ENCODE data around the gene CA7. TPM values are rescaled to one million over a fixed set of nuclear protein-coding genes. Genes with fewer than 3 reads are reported as not detected.
"Not testable (repeated sequence)": the region's sequence is repeated elsewhere in the genome, so short reads cannot be mapped to it uniquely, and the experiment has no call there.

CA7 gene
- total and polyA plus RNA-seq, 4 donors = 0.30 to 0.86 (median 0.49) TPM

GRCh38 chr16:66891360-66891759 lies 47.1 kb downstream of the CA7 start:
- 42% methylated on average over 2 of the region's 4 CpGs for WGBS (ENCODE audit: insufficient coverage)

GRCh38 chr16:66891797-66892196 lies 47.6 kb downstream of the CA7 start:
- H3K4me3 ChIP-seq (ENCODE audit: low read depth, low read length) = no peak overlapping the region
- no CpG with 5 or more reads among the region's 6 CpGs for WGBS (ENCODE audit: insufficient coverage)
- H3K4me1 ChIP-seq (ENCODE audit: control insufficient read depth, insufficient read depth, low read length) = peaks cover 15% of the 10 kb centered on the region
- no peak for DNase-seq (ENCODE audit: low read depth in 4 of 6, low spot score in 6 of 6)
- H3K9me3 ChIP-seq (ENCODE audit: control insufficient read depth, insufficient read depth, low read length) = no peaks in the 10 kb centered on the region
- H3K27ac ChIP-seq (ENCODE audit: low read depth, low read length) = no peak overlapping the region
- H3K27me3 ChIP-seq (ENCODE audit: control insufficient read depth, insufficient read depth, low read length) = no peaks in the 10 kb centered on the region
- H3K36me3 ChIP-seq (ENCODE audit: control insufficient read depth, insufficient read depth, low read length) = peaks cover 3% of the 10 kb centered on the region

More at GRCh38 chr16:66891360-66891759, 47.1 kb downstream of the CA7 start:
- Histone ChIP-seq H3K9me3 (ENCODE audit: control insufficient read depth, insufficient read depth, low read length) (no peaks in the 10 kb centered on the region), H3K4me1 (ENCODE audit: control insufficient read depth, insufficient read depth, low read length) (peaks cover 15% of the 10 kb centered on the region), H3K36me3 (ENCODE audit: control insufficient read depth, insufficient read depth, low read length) (peaks cover 7% of the 10 kb centered on the region), H3K27me3 (ENCODE audit: control insufficient read depth, insufficient read depth, low read length) (no peaks in the 10 kb centered on the region), H3K4me3 (ENCODE audit: low read depth, low read length) (no peak overlapping the region), H3K27ac (ENCODE audit: low read depth, low read length) (no peak overlapping the region)
- no peak for DNase-seq (ENCODE audit: low read depth in 4 of 6, low spot score in 6 of 6)

GRCh38 chr16:66894055-66894454 lies 49.8 kb downstream of the CA7 start:
- Histone ChIP-seq H3K27me3 (ENCODE audit: control insufficient read depth, insufficient read depth, low read length) (no peaks in the 10 kb centered on the region), H3K9me3 (ENCODE audit: control insufficient read depth, insufficient read depth, low read length) (no peaks in the 10 kb centered on the region), H3K36me3 (ENCODE audit: control insufficient read depth, insufficient read depth, low read length) (peaks cover 2% of the 10 kb centered on the region), H3K4me1 (ENCODE audit: control insufficient read depth, insufficient read depth, low read length) (peaks cover 15% of the 10 kb centered on the region), H3K4me3 (ENCODE audit: low read depth, low read length) (no peak overlapping the region), H3K27ac (ENCODE audit: low read depth, low read length) (no peak overlapping the region)
- WGBS (ENCODE audit: insufficient coverage) = 86% methylated on average over 2 of the region's 2 CpGs
- no peak for DNase-seq (ENCODE audit: low read depth in 4 of 6, low spot score in 6 of 6)

- Histone ChIP-seq H3K27ac (ENCODE audit: low read depth, low read length) (no peak overlapping the region), H3K27me3 (ENCODE audit: control insufficient read depth, insufficient read depth, low read length) (no peaks in the 10 kb centered on the region), H3K9me3 (ENCODE audit: control insufficient read depth, insufficient read depth, low read length) (no peaks in the 10 kb centered on the region), H3K36me3 (ENCODE audit: control insufficient read depth, insufficient read depth, low read length) (peaks cover 2% of the 10 kb centered on the region), H3K4me3 (ENCODE audit: low read depth, low read length) (no peak overlapping the region), H3K4me1 (ENCODE audit: control insufficient read depth, insufficient read depth, low read length) (peaks cover 24% of the 10 kb centered on the region)
- 42% methylated on average over 11 of the region's 11 CpGs for WGBS (ENCODE audit: insufficient coverage)
- peak in 5 of 6 donors; percentile 60 to 91 (median 68) for DNase-seq (ENCODE audit: low read depth in 4 of 6, low spot score in 6 of 6)
These were observed 50.9 kb downstream of the CA7 start for GRCh38 chr16:66894948-66895688.

- no peak overlapping the region for H3K27ac ChIP-seq (ENCODE audit: low read depth, low read length)
- peaks cover 28% of the 10 kb centered on the region for H3K4me1 ChIP-seq (ENCODE audit: control insufficient read depth, insufficient read depth, low read length)
- H3K27me3 ChIP-seq (ENCODE audit: control insufficient read depth, insufficient read depth, low read length) = no peaks in the 10 kb centered on the region
- 92% methylated on average over 5 of the region's 5 CpGs for WGBS (ENCODE audit: insufficient coverage)
- no peak for DNase-seq (ENCODE audit: low read depth in 4 of 6, low spot score in 6 of 6)
- no peaks in the 10 kb centered on the region for H3K9me3 ChIP-seq (ENCODE audit: control insufficient read depth, insufficient read depth, low read length)
- H3K36me3 ChIP-seq (ENCODE audit: control insufficient read depth, insufficient read depth, low read length) = peaks cover 2% of the 10 kb centered on the region
- H3K4me3 ChIP-seq (ENCODE audit: low read depth, low read length) = no peak overlapping the region
These were observed 51.4 kb downstream of the CA7 start for GRCh38 chr16:66895689-66895979.

- 98% methylated on average over 3 of the region's 3 CpGs for WGBS (ENCODE audit: insufficient coverage)
- peaks cover 32% of the 10 kb centered on the region for H3K4me1 ChIP-seq (ENCODE audit: control insufficient read depth, insufficient read depth, low read length)
- H3K36me3 ChIP-seq (ENCODE audit: control insufficient read depth, insufficient read depth, low read length) = peaks cover 2% of the 10 kb centered on the region
These were observed 51.8 kb downstream of the CA7 start for GRCh38 chr16:66895999-66896398.

GRCh38 chr16:66896682-66897081 lies 52.5 kb downstream of the CA7 start:
- not testable (repeated sequence) for H3K36me3 ChIP-seq (ENCODE audit: control insufficient read depth, insufficient read depth, low read length); H3K9me3 ChIP-seq (ENCODE audit: control insufficient read depth, insufficient read depth, low read length); H3K27ac ChIP-seq (ENCODE audit: low read depth, low read length); H3K27me3 ChIP-seq (ENCODE audit: control insufficient read depth, insufficient read depth, low read length); H3K4me3 ChIP-seq (ENCODE audit: low read depth, low read length); DNase-seq (ENCODE audit: low read depth in 4 of 6, low spot score in 6 of 6)
- 62% methylated on average over 3 of the region's 5 CpGs for WGBS (ENCODE audit: insufficient coverage)
- peaks cover 30% of the 10 kb centered on the region for H3K4me1 ChIP-seq (ENCODE audit: control insufficient read depth, insufficient read depth, low read length)

More at GRCh38 chr16:66895999-66896398, 51.8 kb downstream of the CA7 start:
- Histone ChIP-seq H3K4me3 (ENCODE audit: low read depth, low read length) (no peak overlapping the region), H3K9me3 (ENCODE audit: control insufficient read depth, insufficient read depth, low read length) (no peaks in the 10 kb centered on the region), H3K27me3 (ENCODE audit: control insufficient read depth, insufficient read depth, low read length) (no peaks in the 10 kb centered on the region), H3K27ac (ENCODE audit: low read depth, low read length) (no peak overlapping the region)
- DNase-seq (ENCODE audit: low read depth in 4 of 6, low spot score in 6 of 6) = no peak

GRCh38 chr16:66898207-66898606 lies 54.0 kb downstream of the CA7 start:
- Histone ChIP-seq H3K4me3 (ENCODE audit: low read depth, low read length) (no peak overlapping the region), H3K27ac (ENCODE audit: low read depth, low read length) (no peak overlapping the region), H3K27me3 (ENCODE audit: control insufficient read depth, insufficient read depth, low read length) (no peaks in the 10 kb centered on the region), H3K9me3 (ENCODE audit: control insufficient read depth, insufficient read depth, low read length) (no peaks in the 10 kb centered on the region), H3K4me1 (ENCODE audit: control insufficient read depth, insufficient read depth, low read length) (peaks cover 30% of the 10 kb centered on the region), H3K36me3 (ENCODE audit: control insufficient read depth, insufficient read depth, low read length) (no peaks in the 10 kb centered on the region)
- DNase-seq (ENCODE audit: low read depth in 4 of 6, low spot score in 6 of 6) = no peak
- 100% methylated on average over 2 of the region's 3 CpGs for WGBS (ENCODE audit: insufficient coverage)

- WGBS (ENCODE audit: insufficient coverage) = 86% methylated on average over 1 of the region's 2 CpGs
- no peak overlapping the region for H3K4me3 ChIP-seq (ENCODE audit: low read depth, low read length)
- peaks cover 30% of the 10 kb centered on the region for H3K4me1 ChIP-seq (ENCODE audit: control insufficient read depth, insufficient read depth, low read length)
- DNase-seq (ENCODE audit: low read depth in 4 of 6, low spot score in 6 of 6) = no peak
- no peaks in the 10 kb centered on the region for H3K27me3 ChIP-seq (ENCODE audit: control insufficient read depth, insufficient read depth, low read length)
- H3K27ac ChIP-seq (ENCODE audit: low read depth, low read length) = no peak overlapping the region
- no peaks in the 10 kb centered on the region for H3K36me3 ChIP-seq (ENCODE audit: control insufficient read depth, insufficient read depth, low read length)
- H3K9me3 ChIP-seq (ENCODE audit: control insufficient read depth, insufficient read depth, low read length) = no peaks in the 10 kb centered on the region
These were observed 54.7 kb downstream of the CA7 start for GRCh38 chr16:66898933-66899309.

- no peaks in the 10 kb centered on the region for H3K36me3 ChIP-seq (ENCODE audit: control insufficient read depth, insufficient read depth, low read length)
- H3K4me3 ChIP-seq (ENCODE audit: low read depth, low read length) = no peak overlapping the region
- no peaks in the 10 kb centered on the region for H3K27me3 ChIP-seq (ENCODE audit: control insufficient read depth, insufficient read depth, low read length)
- H3K9me3 ChIP-seq (ENCODE audit: control insufficient read depth, insufficient read depth, low read length) = no peaks in the 10 kb centered on the region
- H3K4me1 ChIP-seq (ENCODE audit: control insufficient read depth, insufficient read depth, low read length) = peaks cover 34% of the 10 kb centered on the region
- WGBS (ENCODE audit: insufficient coverage) = 82% methylated on average over 6 of the region's 6 CpGs
- no peak overlapping the region for H3K27ac ChIP-seq (ENCODE audit: low read depth, low read length)
- no peak for DNase-seq (ENCODE audit: low read depth in 4 of 6, low spot score in 6 of 6)
These were observed 55.2 kb downstream of the CA7 start for GRCh38 chr16:66899310-66899944.

All from spinal cord (tissue), 10 donors.